GM18508 (cell line): Measurements from ENCODE around the gene PEMT.

Source experiments
- ATAC-seq: cut with Tn5 transposase; IDR thresholded peaks from one replicate; pipeline ENCODE4 v1.9.1; 2021; ENCODE audit warnings: moderate number of reproducible peaks; ENCODE audit not compliant: insufficient read depth, unreplicated experiment

Gene PEMT

GRCh38 chr17:17506181-17506741, 85.2 kb downstream of the PEMT start:
- ATAC-seq: no peak

- ATAC-seq: no peak
Observed at GRCh38 chr17:17505610-17506171, 85.8 kb downstream of the PEMT start.

GRCh38 chr17:17505151-17505550, 86.4 kb downstream of the PEMT start:
- no peak for ATAC-seq

- no peak for ATAC-seq
Observed at GRCh38 chr17:17504341-17505140, 87.0 kb downstream of the PEMT start.

GRCh38 chr17:17503566-17504130, 87.9 kb downstream of the PEMT start:
- no peak for ATAC-seq

GRCh38 chr17:17502741-17503565, 88.6 kb downstream of the PEMT start:
- no peak for ATAC-seq

GRCh38 chr17:17500999-17501605, 90.4 kb downstream of the PEMT start:
- ATAC-seq: no peak

- no peak for ATAC-seq
Observed at GRCh38 chr17:17499402-17500145, 91.9 kb downstream of the PEMT start.

- no peak for ATAC-seq
Observed at GRCh38 chr17:17498606-17499301, 92.8 kb downstream of the PEMT start.

- no peak for ATAC-seq
Observed at GRCh38 chr17:17497845-17498520, 93.5 kb downstream of the PEMT start.

GRCh38 chr17:17497065-17497844, 94.3 kb downstream of the PEMT start:
- no peak for ATAC-seq

GRCh38 chr17:17496189-17497064, 95.1 kb downstream of the PEMT start, which contains the start of gene RASD1:
TSS of gene RASD1 (minus strand) at chr17:17496395. CDS start at chr17:17496181, 214 bp downstream.
- no peak for ATAC-seq

- no peak for ATAC-seq
Observed at GRCh38 chr17:17495536-17496188, 95.8 kb downstream of the PEMT start.

GRCh38 chr17:17494870-17495535, 96.5 kb downstream of the PEMT start:
- ATAC-seq: no peak

- no peak for ATAC-seq
Observed at GRCh38 chr17:17494499-17494869, 97.0 kb downstream of the PEMT start.
